Muscle of leg (tissue), 9 donors: ENCODE data around the gene KLHL13. TPM values are rescaled to one million over a fixed set of nuclear protein-coding genes. Genes with fewer than 3 reads are reported as not detected.

Source experiments
- polyA plus RNA-seq, 8 donors: library from polyadenylated mRNA; unstranded; fragments of 120-200 nt; gene quantifications; one replicate each; pipeline versions ENCODE4 v1.2.1 to v1.2.3, GENCODE V29; 2013; ENCODE audit warnings: inconsistent platforms in 1 of 8, low replicate concordance in 1 of 8; ENCODE audit not compliant: insufficient read length in 8 of 8, insufficient read depth in 1 of 8
- total RNA-seq: library from RNA; stranded (reverse); fragments of 120-200 nt; gene quantifications from one replicate; pipeline ENCODE4 v1.2.4, GENCODE V29; 2013

KLHL13 gene
- total and polyA plus RNA-seq, 9 donors: 44.5 to 70.1 (median 57.8) TPM

Other genes starting within 250 kb of the KLHL13 start
- 51.5 TPM for gene WDR44, start 229.3 kb upstream of the KLHL13 start, total RNA-seq
- 10 to 100 TPM; 49.2 to 75.1 (median 64.0) TPM for gene WDR44, start 229.3 kb upstream of the KLHL13 start, polyA plus RNA-seq